Measurements from ENCODE around the gene CEP89.

- TF ChIP-seq CTCF (IDR thresholded peaks at IDR 0.05): no peak
- TF ChIP-seq POLR2A (IDR thresholded peaks at IDR 0.05): no peak
Measured at GRCh38 chr19:32878988-32879387, 92.8 kb downstream of the CEP89 start.
